ENCODE data around the gene CPXM2. TPM values are rescaled to one million over a fixed set of nuclear protein-coding genes. Genes with fewer than 3 reads are reported as not detected.

CPXM2 gene
- total RNA-seq, 3 donors from 2014 or later (not counting 1 experiment from before 2014, with no cell fraction given), result not detected

- Histone ChIP-seq H3K9me3 (ENCODE audit: control insufficient read depth, insufficient read depth, low read length) (no peaks in the 10 kb centered on the region), H3K4me3 (ENCODE audit: low read length) (no peak overlapping the region), H3K27me3 (ENCODE audit: control insufficient read depth, insufficient read depth, low read length) (no peaks in the 10 kb centered on the region), H3K4me1 (ENCODE audit: control insufficient read depth, insufficient read depth, low read length) (no peaks in the 10 kb centered on the region), H3K36me3 (ENCODE audit: control insufficient read depth, insufficient read depth, low read length) (no peaks in the 10 kb centered on the region), H3K27ac (ENCODE audit: low read length) (no peak overlapping the region)
- Mint-ChIP-seq H3K36me3 (no peaks in the 10 kb centered on the region), H3K4me1 (no peaks in the 10 kb centered on the region), H3K27ac (no peak overlapping the region), H3K9me3 (no peaks in the 10 kb centered on the region), H3K4me3 (no peak overlapping the region), H3K27me3 (ENCODE audit: low read depth in 2 of 2) (peaks cover 11 to 25% of the 10 kb centered on the region in 2 donors)
- intact Hi-C loops (cut with micrococcal nuclease), result no loop called here
- 69% methylated on average over 4 of the region's 4 CpGs for WGBS (ENCODE audit: insufficient coverage)
- DNase-seq (no peak), ATAC-seq (no peak)
- TF ChIP-seq CTCF (IDR thresholded peaks at IDR 0.05), result no peak
These were observed 145.5 kb downstream of the CPXM2 start for GRCh38 chr10:123746061-123746460.

- Histone ChIP-seq H3K9me3 (ENCODE audit: control insufficient read depth, insufficient read depth, low read length) (no peaks in the 10 kb centered on the region), H3K4me1 (ENCODE audit: control insufficient read depth, insufficient read depth, low read length) (no peaks in the 10 kb centered on the region), H3K27me3 (ENCODE audit: control insufficient read depth, insufficient read depth, low read length) (no peaks in the 10 kb centered on the region), H3K4me3 (ENCODE audit: low read length) (no peak overlapping the region), H3K36me3 (ENCODE audit: control insufficient read depth, insufficient read depth, low read length) (no peaks in the 10 kb centered on the region), H3K27ac (ENCODE audit: low read length) (no peak overlapping the region)
- Mint-ChIP-seq H3K4me3 (no peak overlapping the region), H3K27ac (no peak overlapping the region), H3K4me1 (no peaks in the 10 kb centered on the region), H3K27me3 (ENCODE audit: low read depth in 2 of 2) (peaks cover 7 to 15% of the 10 kb centered on the region in 2 donors), H3K9me3 (no peaks in the 10 kb centered on the region), H3K36me3 (no peaks in the 10 kb centered on the region)
- DNase-seq (no peak), ATAC-seq (no peak)
- intact Hi-C loops (cut with micrococcal nuclease), result no loop called here
- no peak for TF ChIP-seq CTCF (IDR thresholded peaks at IDR 0.05)
- whole genome bisulfite sequencing (ENCODE audit: insufficient coverage), result 76% methylated on average over 6 of the region's 6 CpGs
These were observed 147.4 kb downstream of the CPXM2 start for GRCh38 chr10:123744224-123744536.

- peaks cover 7 to 15% of the 10 kb centered on the region in 2 donors for H3K27me3 Mint-ChIP-seq (ENCODE audit: low read depth in 2 of 2)
- no peaks in the 10 kb centered on the region for H3K9me3 Mint-ChIP-seq
- no peak for TF ChIP-seq CTCF (IDR thresholded peaks at IDR 0.05)
- no peak overlapping the region for H3K27ac ChIP-seq (ENCODE audit: low read length)
- no peaks in the 10 kb centered on the region for H3K4me1 ChIP-seq (ENCODE audit: control insufficient read depth, insufficient read depth, low read length)
- intact Hi-C loops (cut with micrococcal nuclease), result no loop called here
- DNase-seq (no peak), ATAC-seq (no peak)
- H3K27me3 ChIP-seq (ENCODE audit: control insufficient read depth, insufficient read depth, low read length), result no peaks in the 10 kb centered on the region
- H3K4me1 Mint-ChIP-seq, result no peaks in the 10 kb centered on the region
- no peak overlapping the region for H3K27ac Mint-ChIP-seq
- no peaks in the 10 kb centered on the region for H3K36me3 Mint-ChIP-seq
- WGBS (ENCODE audit: insufficient coverage), result 81% methylated on average over 13 of the region's 13 CpGs
- H3K4me3 ChIP-seq (ENCODE audit: low read length), result no peak overlapping the region
- no peaks in the 10 kb centered on the region for H3K9me3 ChIP-seq (ENCODE audit: control insufficient read depth, insufficient read depth, low read length)
- no peaks in the 10 kb centered on the region for H3K36me3 ChIP-seq (ENCODE audit: control insufficient read depth, insufficient read depth, low read length)
- H3K4me3 Mint-ChIP-seq, result no peak overlapping the region
These were observed 148.0 kb downstream of the CPXM2 start for GRCh38 chr10:123743441-123744223.
